HG02642 (cell line): Measurements from ENCODE around the gene MMUT.
"Not testable (repeated sequence)": the region's sequence is repeated elsewhere in the genome, so short reads cannot be mapped to it uniquely, and the experiment has no call there.

Experiments used
- ATAC-seq: cut with Tn5 transposase; IDR thresholded peaks from one replicate; pipeline ENCODE4 v1.9.1; 2021; ENCODE audit warnings: mild to moderate bottlenecking; ENCODE audit not compliant: unreplicated experiment, poor library complexity

Gene MMUT

DNA sequence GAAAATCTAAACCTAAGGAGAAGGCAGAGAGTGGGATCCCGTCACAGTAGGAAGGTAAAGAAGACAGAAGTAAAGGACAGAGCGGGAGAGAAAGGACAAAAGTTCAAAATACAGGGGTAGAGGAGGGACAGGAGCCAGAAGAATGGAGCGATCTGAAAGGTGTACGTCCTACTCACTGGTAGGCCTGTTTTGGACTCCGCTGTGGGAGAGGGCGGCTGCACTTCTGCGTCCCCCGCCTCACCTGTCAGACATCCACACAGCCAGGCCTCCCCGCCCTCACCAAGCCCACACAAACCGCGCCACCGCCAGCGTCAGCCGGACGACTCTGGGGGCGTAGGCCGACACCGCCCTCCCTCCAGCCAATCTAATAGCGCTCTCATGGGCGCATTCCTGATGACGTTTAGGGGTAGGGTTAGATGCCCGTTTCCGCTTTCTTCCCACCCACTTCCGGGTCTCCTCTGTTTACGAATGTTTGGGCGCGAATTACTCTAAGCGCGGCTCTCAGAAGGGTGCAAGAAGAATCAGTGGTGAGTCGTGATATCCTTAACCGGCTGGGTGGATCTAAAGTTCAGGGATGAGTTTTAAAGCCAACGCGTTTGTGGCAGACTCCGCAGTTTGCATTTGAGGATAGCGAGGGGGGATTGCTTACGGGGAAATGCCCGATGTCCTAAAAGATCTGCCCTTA lies at the start of gene MMUT, which contains the start of gene CENPQ:
TSS of gene MMUT (minus strand) at position 327 of the 685 bp plus-strand sequence. CDS start 3,787 bp downstream, outside the sequence.
TSS of gene CENPQ (plus strand) at position 444 of the 685 bp plus-strand sequence. CDS start 6,807 bp downstream, outside the sequence.
- ATAC-seq, result peak; percentile 100

DNA sequence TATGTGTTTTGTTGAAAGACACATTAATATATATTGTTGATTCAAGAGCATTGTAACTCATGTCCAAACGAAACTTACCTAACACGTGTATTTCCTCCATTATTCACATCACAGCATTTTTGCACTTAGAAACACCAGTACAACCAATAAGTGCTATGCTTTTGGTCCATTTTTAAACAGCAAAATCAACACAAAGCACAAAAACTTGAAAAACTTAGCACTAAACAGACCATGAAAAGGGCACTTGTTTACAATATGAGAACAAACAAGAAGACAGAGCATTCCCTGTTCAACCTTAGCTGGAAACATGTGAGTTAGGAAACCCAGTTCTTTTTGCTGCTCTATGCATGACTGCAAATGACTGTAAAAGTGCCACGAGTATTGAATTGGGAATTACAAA lies 46.3 kb upstream of the MMUT start:
- ATAC-seq, result no peak

DNA sequence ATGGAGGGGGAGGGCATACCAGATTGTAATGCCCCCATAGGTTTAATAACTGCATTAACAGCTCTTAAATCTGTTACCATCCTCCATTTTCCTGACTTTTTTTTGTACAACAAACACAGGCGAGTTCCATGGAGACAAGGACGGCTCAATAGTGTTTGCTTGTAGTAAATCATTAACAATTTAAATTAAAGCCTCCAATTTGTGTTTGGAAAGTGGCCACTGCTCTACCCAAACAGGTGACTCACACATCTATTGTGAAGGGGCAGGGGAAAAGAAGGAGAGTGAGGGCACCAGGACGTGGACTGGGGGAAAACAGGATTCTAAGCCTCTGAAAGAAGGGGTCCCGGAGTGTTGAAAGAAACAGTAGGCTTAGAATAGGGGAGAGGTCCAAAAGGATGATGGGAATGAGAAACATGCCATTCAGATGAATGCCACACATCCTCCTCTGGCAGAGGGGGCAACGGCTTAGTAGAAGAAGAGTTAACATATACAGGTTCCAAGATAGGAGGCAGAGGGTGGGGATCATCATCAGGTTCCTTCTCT lies 43.6 kb upstream of the MMUT start:
- ATAC-seq, result no peak

DNA sequence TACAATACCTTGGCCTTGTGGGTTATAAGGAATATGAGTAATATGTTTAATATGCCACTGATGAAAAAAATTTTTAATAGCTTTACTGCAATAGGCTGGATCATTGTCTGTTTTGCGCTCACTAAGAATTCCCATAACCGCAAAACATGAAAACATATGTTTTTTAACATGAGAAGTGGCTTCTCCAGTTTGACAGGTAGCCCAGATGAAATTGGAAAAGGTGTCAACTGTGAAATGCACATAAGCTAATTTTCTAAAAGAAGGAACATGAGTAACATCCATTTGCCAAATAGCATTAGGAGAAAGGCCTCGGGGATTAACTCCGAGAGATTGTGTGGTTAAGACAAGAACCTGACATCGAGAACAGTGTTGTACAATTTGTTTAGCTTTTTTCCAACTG lies 41.6 kb upstream of the MMUT start:
- no peak for ATAC-seq

DNA sequence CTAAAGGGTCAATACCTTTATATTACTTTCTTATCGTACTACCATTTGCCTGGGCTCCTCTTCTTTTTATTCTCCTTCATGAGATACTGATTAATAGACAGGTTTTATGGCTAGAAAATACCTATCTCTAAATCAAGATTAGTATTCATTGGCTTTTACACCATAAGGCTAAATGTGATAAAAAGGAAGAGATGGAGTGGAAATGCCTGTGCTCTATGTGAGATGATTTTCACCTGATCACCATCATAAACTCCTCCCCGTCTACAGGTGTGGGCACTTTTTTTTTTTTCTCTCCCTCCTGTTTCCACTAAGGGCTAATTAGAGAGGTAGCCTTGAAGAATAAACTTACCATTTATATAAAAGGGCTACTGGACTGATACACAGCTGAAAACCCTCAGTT lies 36.6 kb upstream of the MMUT start, which contains the start of gene GLYATL3:
TSS of gene GLYATL3 (plus strand) at position 301 of the 400 bp plus-strand sequence. CDS start 12,068 bp downstream, outside the sequence.
- no peak for ATAC-seq

DNA sequence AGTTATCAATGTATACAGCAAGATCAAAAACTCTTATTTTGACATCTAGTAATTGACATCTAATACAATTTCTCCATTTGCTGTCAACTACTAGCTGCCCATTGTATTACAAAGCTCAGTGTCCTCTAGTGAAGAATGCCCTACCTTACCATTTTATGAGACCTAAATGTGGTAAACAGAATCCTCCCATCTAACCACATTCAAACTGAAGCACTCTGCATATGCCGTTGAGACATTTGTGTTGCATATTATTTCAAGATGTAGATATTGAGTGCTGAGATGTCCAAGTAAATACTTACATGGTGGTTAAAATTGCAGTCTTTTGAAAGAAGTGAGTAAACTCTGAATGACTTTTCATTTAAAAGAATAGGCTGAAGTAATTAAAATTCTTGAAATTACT lies 36.1 kb upstream of the MMUT start:
- no peak for ATAC-seq

DNA sequence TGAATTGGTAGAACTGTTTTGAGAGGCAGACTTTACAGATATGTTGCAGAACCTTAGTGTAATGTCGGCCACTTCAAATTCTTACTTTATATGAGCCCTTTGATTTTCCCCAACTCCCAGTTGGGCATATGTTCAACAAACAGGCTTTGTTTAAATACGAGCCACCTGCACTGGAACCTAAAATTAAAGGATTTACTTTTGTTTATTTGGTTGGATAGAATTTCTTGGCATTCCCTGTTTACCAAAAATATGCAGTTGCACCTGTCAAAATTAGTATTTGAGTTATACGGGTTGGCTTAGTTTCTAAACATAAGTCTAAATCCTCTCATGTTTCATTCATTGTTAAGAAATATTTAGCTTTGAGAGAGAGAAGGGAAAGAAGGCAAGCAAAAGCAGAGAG lies 34.3 kb upstream of the MMUT start:
- ATAC-seq, result no peak

DNA sequence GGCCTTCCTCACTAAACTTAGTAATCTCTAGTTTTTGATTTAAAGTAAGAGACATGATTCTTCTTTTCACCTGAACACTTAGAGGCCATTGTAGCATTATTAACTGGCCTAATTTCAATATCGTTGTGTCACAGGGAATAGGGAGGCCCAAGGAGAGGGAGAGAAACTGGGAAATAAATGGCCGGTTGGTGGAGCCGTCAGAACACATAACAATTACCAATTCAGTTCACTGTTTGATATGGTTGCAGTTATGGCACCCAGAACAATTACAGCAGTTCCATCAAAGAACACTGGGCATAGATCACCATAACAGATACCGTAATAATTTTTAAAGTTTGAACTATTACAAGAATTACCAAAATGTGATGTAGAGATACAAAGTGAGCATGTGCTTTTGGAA lies 27.6 kb upstream of the MMUT start:
- no peak for ATAC-seq

DNA sequence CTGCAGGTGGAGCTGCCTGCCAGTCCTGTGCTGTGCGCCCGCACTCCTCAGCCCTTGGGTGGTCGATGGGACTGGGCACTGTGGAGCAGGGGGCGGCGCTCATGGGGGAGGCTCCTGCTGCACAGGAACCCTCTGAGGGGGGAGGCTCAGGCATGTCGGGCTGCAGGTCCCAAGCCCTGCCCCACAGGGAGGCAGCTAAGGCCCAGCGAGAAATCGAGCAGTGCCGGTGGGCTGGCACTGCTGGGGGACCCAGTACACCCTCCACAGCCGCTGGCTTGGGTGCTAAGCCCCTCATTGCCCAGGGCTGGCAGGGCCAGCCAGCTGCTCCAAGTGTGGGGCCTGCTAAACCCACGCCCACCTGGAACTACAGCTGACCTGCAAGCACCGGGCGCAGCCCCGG lies 20.3 kb upstream of the MMUT start:
- ATAC-seq, result not testable (repeated sequence)

DNA sequence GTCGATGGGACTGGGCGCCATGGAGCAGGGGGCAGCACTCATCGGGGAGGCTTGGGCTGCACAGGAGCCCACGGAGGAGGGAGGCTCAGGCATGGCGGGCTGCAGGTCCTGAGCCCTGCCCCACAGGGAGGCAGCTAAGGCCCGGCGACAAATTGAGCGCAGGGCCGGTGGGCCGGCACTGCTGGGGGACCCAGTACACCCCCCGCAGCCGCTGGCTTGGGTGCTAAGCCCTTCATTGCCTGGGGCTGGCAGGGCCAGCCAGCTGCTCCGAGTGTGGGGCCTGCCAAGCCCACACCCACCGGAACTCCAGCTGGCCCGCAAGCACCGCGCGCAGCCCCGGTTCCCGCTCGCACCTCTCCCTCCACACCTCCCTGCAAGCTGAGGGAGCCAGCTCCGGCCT lies 18.8 kb upstream of the MMUT start:
- not testable (repeated sequence) for ATAC-seq

DNA sequence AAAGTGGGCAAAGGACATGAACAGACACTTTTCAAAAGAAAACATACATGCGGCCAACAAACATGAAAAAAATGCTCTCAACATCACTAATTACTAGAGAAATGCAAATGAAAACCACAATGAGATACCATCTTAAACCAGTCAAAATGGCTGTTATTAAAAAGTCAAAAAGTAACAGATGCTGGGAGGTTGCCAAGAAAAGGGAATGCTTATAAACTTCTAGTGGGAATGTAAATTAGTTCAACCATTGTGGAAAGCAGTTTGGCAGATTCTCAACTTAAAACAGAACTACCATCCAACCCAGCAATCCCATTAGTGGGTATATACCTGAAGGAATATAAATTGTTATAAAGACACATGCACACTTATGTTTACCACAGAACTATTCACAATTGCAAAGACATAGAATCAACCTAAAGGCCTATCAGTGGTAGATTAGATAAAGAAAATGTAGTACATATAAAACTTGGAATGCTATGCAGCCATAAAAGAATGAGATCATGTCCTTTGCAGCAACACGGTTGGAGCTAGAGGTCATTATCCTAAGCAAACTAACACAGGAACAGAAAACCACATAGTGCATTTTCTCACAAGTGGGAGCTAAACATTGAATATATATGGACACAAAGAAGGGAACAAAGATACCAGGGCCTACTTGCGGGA lies 16.4 kb upstream of the MMUT start:
- ATAC-seq, result no peak

DNA sequence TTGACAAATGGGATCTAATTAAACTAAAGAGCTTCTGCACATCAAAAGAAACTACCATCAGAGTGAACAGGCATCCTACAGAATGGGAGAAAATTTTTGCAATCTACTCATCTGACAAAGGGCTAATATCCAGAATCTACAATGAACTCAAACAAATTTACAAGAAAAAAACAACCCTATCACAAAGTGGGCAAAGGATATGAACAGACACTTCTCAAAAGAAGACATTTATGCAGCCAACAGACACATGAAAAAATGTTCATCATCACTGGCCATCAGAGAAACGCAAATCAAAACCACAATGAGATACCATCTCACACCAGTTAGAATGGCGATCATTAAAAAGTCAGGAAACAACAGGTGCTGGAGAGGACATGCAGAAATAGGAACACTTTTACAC lies 13.5 kb upstream of the MMUT start:
- ATAC-seq, result not testable (repeated sequence)

DNA sequence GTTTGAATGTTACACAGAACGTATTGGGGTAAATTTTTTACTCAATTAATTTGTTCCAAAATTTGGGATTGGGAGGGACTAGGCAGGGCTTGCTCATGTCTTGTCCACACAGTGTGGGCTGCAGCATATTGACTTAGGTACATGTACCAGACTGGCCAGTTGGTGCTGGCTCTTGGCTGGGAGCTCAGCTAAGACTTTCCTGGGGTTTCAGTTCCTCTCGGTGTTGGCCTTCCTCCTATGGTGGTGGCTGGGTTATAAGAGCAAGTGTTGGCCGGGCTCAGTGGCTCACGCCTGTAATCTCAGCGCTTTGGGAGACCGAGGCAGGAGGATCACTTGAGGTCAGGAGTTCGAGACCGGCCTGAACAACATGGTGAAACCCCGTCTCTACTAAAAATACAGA lies 5.0 kb upstream of the MMUT start:
- ATAC-seq, result no peak

DNA sequence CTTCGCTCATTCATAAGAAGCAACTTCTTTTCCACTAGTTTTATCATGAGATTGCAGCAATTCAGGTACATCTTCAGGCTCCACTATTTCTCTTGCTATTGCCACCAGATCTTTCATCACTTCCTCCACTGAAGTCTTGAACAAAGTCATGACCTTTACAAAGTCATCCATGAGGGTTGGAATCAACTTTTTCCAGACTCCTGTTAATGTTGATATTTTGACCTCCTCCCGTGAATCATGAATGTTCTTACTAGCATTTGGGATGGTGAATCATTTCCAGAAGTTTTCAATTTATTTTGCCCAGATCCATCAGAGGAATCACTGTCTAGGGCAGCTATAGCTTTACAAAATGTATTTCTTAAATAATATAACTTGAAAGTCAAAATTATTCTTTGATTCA lies 1.6 kb upstream of the MMUT start:
- no peak for ATAC-seq

DNA sequence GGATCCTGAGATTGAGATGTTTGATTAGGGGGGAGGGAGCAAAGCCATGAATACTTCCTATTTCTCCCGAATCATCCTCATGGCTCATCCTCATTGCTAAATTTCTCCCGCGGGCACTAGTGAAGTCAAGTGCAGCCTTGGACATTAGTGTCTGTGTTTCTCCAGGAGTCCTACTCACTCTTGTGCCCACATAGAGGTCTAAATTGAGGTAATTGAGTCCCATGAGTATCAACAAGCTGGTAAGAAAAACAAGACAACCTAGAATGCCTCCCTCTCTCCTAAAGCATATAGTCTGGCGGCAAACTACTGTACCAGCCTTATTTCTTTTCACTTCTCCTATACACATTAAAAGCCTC lies 537 bp upstream of the MMUT start:
- ATAC-seq, result peak; percentile 5

DNA sequence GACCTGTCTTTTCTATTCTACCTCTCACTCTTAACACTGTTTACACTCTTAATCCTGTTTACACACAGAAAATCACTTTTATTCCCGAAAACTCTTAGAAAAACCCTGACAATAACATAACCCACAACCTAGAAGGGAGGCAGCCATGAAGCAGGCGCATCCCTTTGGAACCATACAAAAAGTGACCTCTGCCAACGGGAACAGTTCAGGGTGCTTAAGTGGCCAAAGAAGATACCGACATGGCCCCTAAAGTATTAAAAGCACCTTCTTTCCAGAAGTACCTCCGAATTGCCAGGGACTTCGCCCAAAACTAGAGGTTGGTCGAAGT lies 490 bp downstream of the MMUT start:
- ATAC-seq, result peak; percentile 9

DNA sequence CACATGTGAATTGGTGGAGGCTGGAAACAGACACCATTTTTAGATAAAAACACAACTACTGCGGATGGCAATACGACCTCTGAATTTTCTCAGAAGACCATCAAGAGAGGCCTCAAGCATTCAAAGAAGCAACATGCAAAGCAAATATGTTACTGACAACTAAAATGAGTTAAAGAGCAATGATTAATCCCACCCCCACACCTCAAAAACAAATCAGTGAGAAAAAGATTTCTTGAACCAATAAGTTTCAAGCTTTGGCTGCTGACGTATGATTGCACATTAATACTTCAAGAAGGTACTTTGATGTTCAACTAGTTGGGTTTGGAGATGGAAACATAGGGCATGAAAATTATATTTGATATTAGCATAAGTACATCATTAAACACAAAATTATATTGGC lies 982 bp downstream of the MMUT start:
- no peak for ATAC-seq

DNA sequence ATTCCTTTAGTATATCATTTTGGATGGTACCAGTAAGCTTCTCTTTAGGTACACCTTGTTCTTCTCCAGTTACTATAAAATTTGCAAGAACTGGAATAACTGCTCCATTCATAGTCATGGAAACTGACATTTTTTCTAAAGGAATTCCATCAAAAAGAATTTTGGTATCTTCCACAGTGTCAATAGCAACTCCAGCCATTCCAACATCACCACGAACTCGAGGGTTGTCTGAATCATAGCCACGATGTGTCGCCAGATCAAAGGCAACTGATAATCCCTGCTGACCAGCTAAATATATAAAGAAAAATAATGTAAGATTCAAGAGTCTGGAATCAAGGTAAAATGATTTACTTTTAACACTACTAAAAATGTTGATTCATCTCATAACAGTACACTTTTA lies 5.3 kb downstream of the MMUT start:
- no peak for ATAC-seq

DNA sequence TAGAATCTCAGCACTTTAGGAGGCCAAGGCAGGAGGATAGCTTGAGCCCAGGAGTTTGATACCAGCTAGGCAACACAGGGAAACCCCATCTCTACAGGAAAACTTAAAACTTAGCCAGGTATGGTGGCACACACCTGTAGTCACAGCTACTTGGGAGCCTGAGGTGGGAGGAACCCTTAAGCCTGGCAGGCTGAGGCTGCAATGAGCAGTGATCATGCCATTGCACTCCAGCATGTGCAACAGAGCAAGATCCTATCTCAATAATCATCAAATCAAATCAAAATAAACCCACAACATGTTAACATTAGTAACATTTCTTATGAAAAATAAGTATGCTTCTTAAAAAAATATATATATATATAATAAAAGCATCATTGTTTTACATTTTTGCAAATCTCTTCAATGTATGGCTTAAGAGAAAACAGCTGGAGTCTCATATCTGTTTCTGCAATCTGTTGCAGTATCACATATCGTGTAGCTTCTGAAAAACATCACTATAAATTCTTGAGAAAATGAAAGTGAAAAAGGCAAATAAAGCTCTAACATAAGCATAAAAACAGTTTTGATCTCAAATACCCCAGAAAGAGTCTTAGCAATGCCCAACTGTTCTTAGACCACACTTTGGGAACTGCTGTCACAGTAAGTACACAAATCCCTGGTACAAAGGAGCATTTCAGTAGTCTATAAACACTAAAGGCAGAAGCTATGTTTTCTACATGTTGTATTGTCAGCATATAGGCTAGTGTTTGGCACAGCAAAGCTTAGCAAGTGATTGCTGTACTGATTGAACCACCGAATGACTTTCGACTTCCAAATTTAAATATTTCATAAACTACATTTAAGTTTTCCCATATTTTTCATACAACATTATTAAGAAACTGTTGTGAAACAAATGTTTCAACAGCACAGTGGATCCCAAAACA lies 8.0 kb downstream of the MMUT start:
- ATAC-seq, result peak; percentile 81

DNA sequence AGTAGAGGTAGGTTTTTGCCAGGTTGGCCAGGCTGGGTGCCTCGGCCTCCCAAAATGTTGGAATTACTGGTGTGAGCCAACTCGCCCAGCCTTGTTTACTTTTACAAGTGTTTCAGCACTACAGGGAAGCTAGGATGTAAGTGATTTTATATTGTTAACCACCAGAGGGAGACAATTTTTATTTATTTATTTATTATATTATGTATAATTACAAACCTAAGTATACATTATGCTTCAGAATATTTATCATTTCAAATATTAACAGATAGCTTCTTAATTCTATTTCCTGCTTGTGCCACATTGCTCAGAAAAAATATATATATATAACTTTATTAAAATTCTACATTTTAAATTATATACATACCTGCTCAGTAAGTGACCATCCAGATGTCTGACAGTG lies 9.8 kb downstream of the MMUT start:
- no peak for ATAC-seq

DNA sequence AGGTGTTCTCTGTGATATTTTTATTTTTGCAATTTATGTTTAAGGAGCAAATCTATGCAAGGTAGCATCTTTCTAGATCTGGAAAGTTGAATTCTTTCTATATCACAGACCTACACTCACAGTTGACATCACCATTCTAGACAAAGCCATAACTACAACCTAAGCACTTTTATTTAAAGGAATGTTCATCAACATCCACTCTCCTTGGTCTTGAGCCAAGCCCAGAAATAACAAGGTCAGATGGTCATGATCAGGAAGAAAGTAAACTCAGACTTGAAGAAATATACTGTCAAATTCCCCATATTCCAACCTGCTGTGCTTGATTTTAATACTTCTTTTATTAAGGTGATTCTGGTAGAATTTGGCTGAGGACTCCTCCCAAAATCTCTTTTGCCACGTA lies 32.2 kb downstream of the MMUT start:
- no peak for ATAC-seq
